IPS-15b (cell line): ENCODE data around the gene JTB.
"Not testable (repeated sequence)": the region's sequence is repeated elsewhere in the genome, so short reads cannot be mapped to it uniquely, and the experiment has no call there.

ENCODE experiments used
- H3K27me3 ChIP-seq: one replicate; pipeline ENCODE4 v1.6.1; 2013; ENCODE audit warnings: low read length; ENCODE audit not compliant: control insufficient read depth, insufficient read depth
- H3K36me3 ChIP-seq: one replicate; pipeline ENCODE4 v1.6.1; 2013; ENCODE audit warnings: low read length; ENCODE audit not compliant: control insufficient read depth, insufficient read depth
- H3K4me1 ChIP-seq: one replicate; pipeline ENCODE4 v1.6.1; 2013; ENCODE audit warnings: mild to moderate bottlenecking, low read length; ENCODE audit not compliant: control insufficient read depth, insufficient read depth
- H3K4me3 ChIP-seq: one replicate; pipeline ENCODE4 v1.5.1; 2013; ENCODE audit warnings: low read depth, low read length
- H3K9ac ChIP-seq: one replicate; pipeline ENCODE4 v1.6.1; 2013; ENCODE audit warnings: low read depth, mild to moderate bottlenecking, low read length
- H3K9me3 ChIP-seq: one replicate; pipeline ENCODE4 v1.6.1; 2013; ENCODE audit warnings: mild to moderate bottlenecking, low read length; ENCODE audit not compliant: control insufficient read depth, insufficient read depth

The JTB gene

DNA sequence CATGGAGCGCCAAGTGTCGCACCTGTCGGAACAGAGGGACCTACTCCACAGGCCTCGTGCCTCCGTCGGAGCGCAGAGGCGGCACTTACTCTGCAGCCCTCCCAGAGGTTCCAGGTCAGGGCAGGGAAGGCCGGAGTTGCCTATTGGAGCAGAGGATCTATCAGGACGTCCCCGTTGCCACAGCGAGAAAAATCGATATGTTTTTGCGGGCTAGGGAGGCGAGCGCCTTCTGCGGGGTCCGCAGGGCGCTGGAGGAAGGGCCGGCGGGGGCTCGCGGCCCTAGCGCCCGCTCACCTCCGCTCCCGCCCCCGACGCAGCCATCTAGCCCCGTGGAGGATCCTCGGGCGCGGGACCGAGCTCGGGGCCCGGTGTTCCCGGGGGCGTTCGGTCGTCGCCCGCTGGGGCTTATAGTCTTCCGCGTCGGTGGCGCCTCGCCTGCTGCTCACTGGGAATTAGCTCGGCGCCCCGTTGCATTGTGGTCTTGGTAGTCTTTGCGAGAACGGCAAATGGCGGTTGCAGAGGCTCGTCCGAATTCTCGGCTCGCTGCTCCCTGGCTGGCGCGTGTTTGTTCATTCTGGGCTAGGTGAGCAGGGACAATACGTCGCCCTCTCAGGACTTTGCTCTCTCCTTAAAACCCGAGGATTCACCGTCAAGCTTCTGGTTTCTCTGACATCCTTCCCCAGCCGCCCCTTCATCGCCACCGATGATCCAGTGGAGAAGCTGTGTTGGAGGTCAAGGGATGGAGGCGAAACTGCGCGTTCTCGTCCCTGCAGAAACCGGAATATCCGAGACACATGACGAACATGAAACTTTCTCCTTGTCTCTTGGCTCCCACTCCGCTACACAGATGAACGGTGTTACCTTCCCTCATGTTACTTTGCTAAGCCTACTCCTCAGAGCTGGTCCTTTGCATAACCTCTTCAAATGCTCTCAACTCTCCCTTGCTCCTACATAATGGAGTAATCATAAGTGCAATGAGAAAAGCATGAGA lies at the start of gene JTB:
Gene JTB, minus strand, starts transcription at position 425 of the 991 bp plus-strand sequence. Its CDS starts 422 bp downstream, at position 3.
- Histone ChIP-seq H3K9ac (peak within 1 kb of the TSS; percentile 97), H3K9me3 (no peaks in the 10 kb centered on the region), H3K4me3 (peak within 1 kb of the TSS; percentile 84), H3K27me3 (no peaks in the 10 kb centered on the region), H3K4me1 (no peaks in the 10 kb centered on the region), H3K36me3 (peaks cover 24% of the 10 kb centered on the region)

DNA sequence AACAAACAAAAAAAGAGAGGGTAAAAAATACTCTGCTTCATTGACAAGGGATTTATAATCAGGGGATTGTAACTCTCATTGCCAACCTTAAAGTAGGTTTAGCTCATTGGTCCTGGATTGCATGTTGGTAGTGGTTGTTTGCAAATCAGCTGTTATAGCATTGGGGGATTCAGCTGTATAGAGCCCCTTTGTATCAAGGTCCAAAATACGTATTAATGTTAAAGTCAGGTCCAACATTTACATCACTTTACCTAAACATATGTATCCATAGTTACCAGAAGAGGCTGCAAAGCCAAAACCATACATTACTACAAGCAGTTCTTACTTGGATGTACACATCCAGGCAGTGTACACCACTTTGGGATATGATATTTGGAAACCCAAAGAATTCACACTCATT lies 42.5 kb upstream of the JTB start:
- H3K4me3 ChIP-seq: no peak overlapping the region
- no peaks in the 10 kb centered on the region for H3K36me3 ChIP-seq
- no peak overlapping the region for H3K9ac ChIP-seq
- no peaks in the 10 kb centered on the region for H3K4me1 ChIP-seq
- H3K9me3 ChIP-seq: no peaks in the 10 kb centered on the region
- H3K27me3 ChIP-seq: no peaks in the 10 kb centered on the region

DNA sequence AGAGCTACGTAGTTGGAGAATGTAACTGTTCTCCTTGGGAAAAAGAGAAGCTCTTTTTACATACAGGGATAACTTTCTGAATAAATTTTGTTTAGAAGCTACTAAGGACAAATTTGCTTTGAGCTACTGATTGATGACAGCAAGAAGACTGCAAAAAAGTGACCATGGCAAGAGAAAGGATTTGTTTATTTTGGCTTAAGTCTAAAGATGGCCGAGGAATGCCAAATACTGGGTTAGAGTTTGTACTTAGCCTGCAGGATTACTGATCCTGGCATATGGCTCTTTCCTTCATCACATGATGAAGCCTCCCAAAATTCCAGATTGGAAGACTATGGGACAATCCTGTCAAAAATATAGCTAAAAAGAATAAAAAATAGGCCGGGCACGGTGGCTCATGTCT lies 41.8 kb upstream of the JTB start:
- H3K36me3 ChIP-seq: no peaks in the 10 kb centered on the region
- no peak overlapping the region for H3K4me3 ChIP-seq
- H3K27me3 ChIP-seq: no peaks in the 10 kb centered on the region
- H3K9me3 ChIP-seq: no peaks in the 10 kb centered on the region
- H3K4me1 ChIP-seq: no peaks in the 10 kb centered on the region
- no peak overlapping the region for H3K9ac ChIP-seq

DNA sequence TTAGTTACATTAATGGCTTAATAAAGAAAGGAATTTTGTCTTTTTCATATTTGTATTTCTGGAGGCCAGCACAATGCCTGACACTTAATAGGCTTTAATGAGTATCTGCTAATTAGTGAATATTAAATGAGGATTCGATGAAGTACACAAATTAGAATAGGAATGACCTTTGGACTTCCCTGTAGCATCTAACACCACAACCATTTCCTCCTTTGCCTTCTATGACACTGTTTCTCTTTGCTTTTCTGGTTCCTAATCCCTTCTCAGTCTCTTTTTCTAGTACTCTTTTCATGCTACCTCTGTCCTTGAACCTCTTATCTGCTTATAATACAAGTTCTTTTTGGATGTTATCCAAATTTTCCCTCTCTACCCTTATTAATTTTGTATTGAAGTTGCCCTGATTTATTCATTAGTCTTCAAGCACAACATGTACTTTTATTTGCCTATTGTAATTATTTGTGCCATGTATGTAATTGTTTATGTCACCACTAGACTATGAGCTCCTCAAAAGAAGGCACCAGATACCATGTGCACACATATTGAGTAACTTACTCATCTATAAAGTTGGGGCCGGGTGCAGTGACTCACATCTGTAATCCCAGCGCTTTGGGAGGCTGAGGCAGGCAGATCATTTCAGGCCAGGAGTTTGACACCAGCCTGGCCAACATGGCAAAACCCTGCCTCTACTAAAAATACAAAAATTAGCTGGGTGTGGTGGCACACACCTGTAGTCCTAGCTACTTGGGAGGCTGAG lies 36.9 kb upstream of the JTB start:
- no peaks in the 10 kb centered on the region for H3K27me3 ChIP-seq
- no peak overlapping the region for H3K9ac ChIP-seq
- no peak overlapping the region for H3K4me3 ChIP-seq
- no peaks in the 10 kb centered on the region for H3K9me3 ChIP-seq
- H3K4me1 ChIP-seq: no peaks in the 10 kb centered on the region
- H3K36me3 ChIP-seq: no peaks in the 10 kb centered on the region

DNA sequence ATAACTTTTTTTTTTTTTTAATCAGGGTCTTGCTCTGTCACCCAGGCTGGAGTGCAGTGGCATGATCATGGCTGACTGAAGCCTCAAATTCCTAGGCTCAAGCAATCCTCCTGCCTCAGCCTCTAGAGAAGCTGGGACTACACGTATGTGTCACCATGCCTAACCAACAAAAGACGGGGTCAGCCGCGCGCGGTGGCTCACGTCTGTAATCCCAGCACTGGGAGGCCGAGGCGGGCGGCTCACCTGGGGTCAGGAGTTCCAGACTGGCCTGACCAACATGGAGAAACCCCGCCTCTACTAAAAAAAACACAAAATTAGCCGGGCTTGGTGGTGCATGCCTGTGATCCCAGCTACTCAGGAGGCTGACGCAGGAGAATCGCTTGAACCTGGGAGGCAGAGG lies 35.1 kb upstream of the JTB start:
- H3K4me3 ChIP-seq, H3K27me3 ChIP-seq, H3K9ac ChIP-seq, H3K9me3 ChIP-seq, H3K36me3 ChIP-seq, H3K4me1 ChIP-seq: not testable (repeated sequence)

DNA sequence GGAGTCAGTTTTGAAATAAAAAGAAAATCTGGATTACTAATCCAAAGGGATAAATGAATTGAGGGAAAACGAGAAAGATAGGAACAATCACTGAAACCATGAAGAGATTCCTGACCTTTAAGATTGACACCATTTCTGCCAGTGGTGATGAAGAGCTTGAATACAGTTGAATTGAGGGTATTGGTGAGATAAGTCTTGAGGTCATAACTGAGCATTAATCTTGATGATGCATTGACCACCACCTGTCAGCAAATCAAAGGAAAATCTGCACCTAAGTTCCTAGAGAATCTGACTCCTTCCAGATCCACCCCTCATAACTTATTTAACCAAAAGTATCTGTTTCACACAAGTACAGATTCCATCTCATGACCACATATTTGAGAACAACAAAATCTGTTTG lies 34.7 kb upstream of the JTB start:
- Histone ChIP-seq H3K4me1 (no peaks in the 10 kb centered on the region), H3K27me3 (no peaks in the 10 kb centered on the region), H3K36me3 (no peaks in the 10 kb centered on the region), H3K9me3 (no peaks in the 10 kb centered on the region), H3K9ac (no peak overlapping the region), H3K4me3 (no peak overlapping the region)

DNA sequence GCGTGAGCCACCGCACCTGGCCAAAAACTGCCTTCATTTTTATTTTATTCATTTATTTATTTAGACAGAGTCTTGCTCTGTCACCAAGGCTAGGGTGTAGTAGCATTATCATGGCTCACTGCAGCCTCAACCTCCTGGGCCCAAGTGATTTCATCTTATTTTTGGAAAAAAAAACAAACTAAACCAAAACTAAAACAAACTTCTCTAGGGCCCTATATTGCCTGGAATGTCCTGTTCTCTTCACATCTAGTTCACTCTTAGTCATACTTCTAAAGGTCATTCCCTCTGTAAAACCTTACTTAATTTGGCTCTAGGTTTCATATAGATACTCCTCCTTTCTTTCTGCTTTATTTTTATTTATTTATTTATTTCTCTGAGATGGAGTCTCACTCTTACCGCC lies 28.7 kb upstream of the JTB start:
- Histone ChIP-seq H3K4me3 (no peak overlapping the region), H3K36me3 (no peaks in the 10 kb centered on the region), H3K9me3 (no peaks in the 10 kb centered on the region), H3K9ac (no peak overlapping the region), H3K4me1 (no peaks in the 10 kb centered on the region), H3K27me3 (no peaks in the 10 kb centered on the region)

DNA sequence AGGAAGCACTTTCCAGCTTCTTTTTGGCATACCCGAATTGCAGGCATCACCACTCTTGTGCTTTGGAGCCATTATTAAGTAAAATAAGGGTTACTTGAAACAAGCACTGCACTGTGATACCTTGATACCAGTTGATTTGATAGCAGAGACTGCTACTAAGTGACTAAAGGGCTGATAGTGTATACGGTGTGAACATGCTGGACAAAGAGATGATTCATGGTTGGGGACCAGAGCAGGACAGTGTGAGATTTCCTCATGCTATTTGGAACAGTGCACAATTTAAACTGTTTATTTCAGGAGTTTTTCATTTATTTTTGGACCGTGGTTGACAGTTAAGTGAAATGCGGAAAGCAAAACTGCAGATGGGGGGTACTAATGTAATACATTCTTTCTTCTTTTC lies 22.9 kb upstream of the JTB start:
- Histone ChIP-seq H3K9ac (no peak overlapping the region), H3K4me3 (no peak overlapping the region), H3K4me1 (no peaks in the 10 kb centered on the region), H3K9me3 (no peaks in the 10 kb centered on the region), H3K36me3 (no peaks in the 10 kb centered on the region), H3K27me3 (no peaks in the 10 kb centered on the region)

DNA sequence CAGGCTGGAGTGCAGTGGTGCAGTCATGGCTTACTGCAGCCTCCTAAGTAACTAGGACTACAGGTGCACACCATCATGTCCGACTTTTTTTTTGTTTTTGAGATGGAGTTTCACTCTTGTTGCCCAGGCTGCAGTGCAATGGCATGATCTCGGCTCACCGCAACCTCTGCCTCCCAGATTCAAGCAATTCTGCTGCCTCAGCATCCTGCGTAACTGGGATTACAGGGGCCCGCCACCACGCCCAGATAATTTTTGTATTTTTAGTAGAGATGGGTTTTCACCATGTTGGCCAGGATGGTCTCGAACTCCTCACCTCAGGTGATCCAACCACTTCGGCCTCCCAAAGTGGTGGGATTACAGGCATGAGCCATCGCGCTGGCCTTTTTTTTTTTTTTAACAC lies 19.4 kb upstream of the JTB start:
- not testable (repeated sequence) for H3K27me3 ChIP-seq, H3K9ac ChIP-seq, H3K9me3 ChIP-seq, H3K4me3 ChIP-seq, H3K4me1 ChIP-seq
- H3K36me3 ChIP-seq: peaks cover 17% of the 10 kb centered on the region

DNA sequence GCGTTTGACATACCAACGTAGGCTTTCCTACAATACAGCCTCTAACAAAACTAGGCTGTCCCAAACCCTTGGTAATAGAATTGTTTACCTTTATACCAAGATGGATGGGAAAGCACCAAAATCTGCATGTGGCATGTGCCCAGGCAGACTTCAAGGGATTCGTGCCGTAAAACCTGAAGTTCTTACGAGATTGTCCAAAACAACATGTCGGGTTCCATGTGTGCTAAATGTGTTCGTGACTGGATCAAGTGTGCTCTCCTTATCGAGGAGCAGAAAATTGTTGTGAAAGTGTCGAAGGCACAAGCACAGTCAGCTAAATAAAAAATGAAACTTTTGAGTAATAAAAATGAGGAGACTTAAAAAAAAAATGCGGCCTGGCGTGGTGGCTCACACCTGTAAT lies 18.2 kb upstream of the JTB start:
- no peak overlapping the region for H3K4me3 ChIP-seq
- no peaks in the 10 kb centered on the region for H3K9me3 ChIP-seq
- no peaks in the 10 kb centered on the region for H3K27me3 ChIP-seq
- peaks cover 20% of the 10 kb centered on the region for H3K36me3 ChIP-seq
- no peaks in the 10 kb centered on the region for H3K4me1 ChIP-seq
- H3K9ac ChIP-seq: no peak overlapping the region

DNA sequence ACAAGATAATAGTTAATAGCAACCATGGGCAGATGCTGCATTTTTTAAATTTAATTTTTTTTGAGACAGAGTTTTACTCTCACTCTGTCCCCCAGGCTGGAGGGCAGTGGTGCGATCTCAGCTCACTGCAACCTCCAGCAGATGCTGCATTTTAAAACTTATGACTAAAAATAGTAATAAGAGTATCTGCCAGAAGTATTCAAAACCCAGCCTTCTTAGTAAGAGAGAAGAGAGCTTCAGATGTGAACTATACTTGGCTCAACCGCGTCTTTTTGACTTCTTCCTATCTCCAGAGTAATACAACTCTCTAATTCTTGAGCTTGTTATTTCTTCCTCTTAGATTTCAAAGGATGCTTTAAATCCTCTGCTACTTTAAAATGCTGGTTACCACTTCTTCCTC lies 17.7 kb upstream of the JTB start:
- Histone ChIP-seq H3K4me1 (no peaks in the 10 kb centered on the region), H3K9ac (no peak overlapping the region), H3K36me3 (peaks cover 20% of the 10 kb centered on the region), H3K4me3 (no peak overlapping the region), H3K9me3 (no peaks in the 10 kb centered on the region), H3K27me3 (no peaks in the 10 kb centered on the region)

DNA sequence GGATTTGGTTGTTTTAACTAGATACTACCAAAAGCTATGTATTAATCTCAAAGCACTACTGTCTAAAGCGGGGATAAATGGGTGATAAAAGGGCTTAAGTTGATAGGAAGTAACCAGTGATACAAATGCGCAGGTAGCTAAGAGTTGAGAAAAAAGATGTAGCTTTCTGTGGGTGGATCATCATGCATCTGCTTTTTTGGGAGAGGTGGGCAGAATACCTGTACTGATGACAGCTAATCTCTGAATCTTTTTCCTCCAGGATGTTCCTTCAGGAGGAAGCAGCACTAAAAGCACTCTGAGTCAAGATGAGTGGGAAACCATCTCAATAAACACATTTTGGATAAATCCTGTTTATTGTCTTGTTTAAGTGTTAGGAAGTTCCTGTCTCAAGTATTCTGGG lies 14.3 kb upstream of the JTB start:
- H3K4me3 ChIP-seq: peak overlapping the region; percentile 98
- no peaks in the 10 kb centered on the region for H3K4me1 ChIP-seq
- H3K27me3 ChIP-seq: no peaks in the 10 kb centered on the region
- peak overlapping the region; percentile 100 for H3K9ac ChIP-seq
- H3K9me3 ChIP-seq: no peaks in the 10 kb centered on the region
- H3K36me3 ChIP-seq: peaks cover 20% of the 10 kb centered on the region
